ENCODE results near the gene CROCC2.

CROCC2 gene

GRCh38 chr2:240926516-240927389 is 20.6 kb downstream of the CROCC2 start:
- 84 to 89% methylated on average over 32 to 34 of the region's 38 CpGs for WGBS, 2 experiments (ENCODE audit: insufficient coverage in 2 of 2)
- Histone ChIP-seq H3K27ac (ENCODE audit: low read depth, low read length, severe bottlenecking) (no peak overlapping the region), H3K4me3 (ENCODE audit: extremely low read depth, insufficient read depth, low read length, poor library complexity, severe bottlenecking) (no peak overlapping the region), H3K9me3 (ENCODE audit: control insufficient read depth, low read length) (no peaks in the 10 kb centered on the region), H3K4me1 (ENCODE audit: control insufficient read depth, insufficient read depth, low read length, poor library complexity, severe bottlenecking) (no peaks in the 10 kb centered on the region), H3K36me3 (ENCODE audit: control insufficient read depth, insufficient read depth, low read length) (no peaks in the 10 kb centered on the region)

GRCh38 chr2:240927390-240927781 is 21.2 kb downstream of the CROCC2 start:
- H3K36me3 ChIP-seq (ENCODE audit: control insufficient read depth, insufficient read depth, low read length) = no peaks in the 10 kb centered on the region
- no peaks in the 10 kb centered on the region for H3K4me1 ChIP-seq (ENCODE audit: control insufficient read depth, insufficient read depth, low read length, poor library complexity, severe bottlenecking)
- no peaks in the 10 kb centered on the region for H3K9me3 ChIP-seq (ENCODE audit: control insufficient read depth, low read length)
- H3K27ac ChIP-seq (ENCODE audit: low read depth, low read length, severe bottlenecking) = no peak overlapping the region
- no peak overlapping the region for H3K4me3 ChIP-seq (ENCODE audit: extremely low read depth, insufficient read depth, low read length, poor library complexity, severe bottlenecking)
- 90 to 95% methylated on average over 5 to 7 of the region's 7 CpGs for WGBS, 2 experiments (ENCODE audit: insufficient coverage in 2 of 2)

- 93 to 95% methylated on average over 19 to 20 of the region's 24 CpGs for WGBS, 2 experiments (ENCODE audit: insufficient coverage in 2 of 2)
Observed at GRCh38 chr2:240928476-240929363, 22.6 kb downstream of the CROCC2 start.

GRCh38 chr2:240929364-240930095 is 23.4 kb downstream of the CROCC2 start:
- H3K4me1 ChIP-seq (ENCODE audit: control insufficient read depth, insufficient read depth, low read length, poor library complexity, severe bottlenecking) = no peaks in the 10 kb centered on the region
- 80 to 88% methylated on average over 3 to 4 of the region's 10 CpGs for WGBS, 2 experiments (ENCODE audit: insufficient coverage in 2 of 2)
- no peak overlapping the region for H3K4me3 ChIP-seq (ENCODE audit: extremely low read depth, insufficient read depth, low read length, poor library complexity, severe bottlenecking)
- no peaks in the 10 kb centered on the region for H3K36me3 ChIP-seq (ENCODE audit: control insufficient read depth, insufficient read depth, low read length)
- no peaks in the 10 kb centered on the region for H3K9me3 ChIP-seq (ENCODE audit: control insufficient read depth, low read length)
- no peak overlapping the region for H3K27ac ChIP-seq (ENCODE audit: low read depth, low read length, severe bottlenecking)

More at GRCh38 chr2:240928476-240929363, 22.6 kb downstream of the CROCC2 start:
- Histone ChIP-seq H3K4me3 (ENCODE audit: extremely low read depth, insufficient read depth, low read length, poor library complexity, severe bottlenecking) (no peak overlapping the region), H3K9me3 (ENCODE audit: control insufficient read depth, low read length) (no peaks in the 10 kb centered on the region), H3K27ac (ENCODE audit: low read depth, low read length, severe bottlenecking) (no peak overlapping the region), H3K36me3 (ENCODE audit: control insufficient read depth, insufficient read depth, low read length) (no peaks in the 10 kb centered on the region), H3K4me1 (ENCODE audit: control insufficient read depth, insufficient read depth, low read length, poor library complexity, severe bottlenecking) (no peaks in the 10 kb centered on the region)

- H3K27ac ChIP-seq (ENCODE audit: low read depth, low read length, severe bottlenecking) = no peak overlapping the region
- H3K36me3 ChIP-seq (ENCODE audit: control insufficient read depth, insufficient read depth, low read length) = no peaks in the 10 kb centered on the region
- H3K4me3 ChIP-seq (ENCODE audit: extremely low read depth, insufficient read depth, low read length, poor library complexity, severe bottlenecking) = no peak overlapping the region
- no peaks in the 10 kb centered on the region for H3K4me1 ChIP-seq (ENCODE audit: control insufficient read depth, insufficient read depth, low read length, poor library complexity, severe bottlenecking)
- H3K9me3 ChIP-seq (ENCODE audit: control insufficient read depth, low read length) = no peaks in the 10 kb centered on the region
- WGBS, 2 experiments (ENCODE audit: insufficient coverage in 2 of 2) = 93 to 94% methylated on average over 7 to 12 of the region's 12 CpGs
Observed at GRCh38 chr2:240930096-240930630, 24.0 kb downstream of the CROCC2 start.

GRCh38 chr2:240930631-240931318 is 24.6 kb downstream of the CROCC2 start:
- H3K4me3 ChIP-seq (ENCODE audit: extremely low read depth, insufficient read depth, low read length, poor library complexity, severe bottlenecking) = no peak overlapping the region
- 92 to 95% methylated on average over 25 to 26 of the region's 26 CpGs for WGBS, 2 experiments (ENCODE audit: insufficient coverage in 2 of 2)
- H3K4me1 ChIP-seq (ENCODE audit: control insufficient read depth, insufficient read depth, low read length, poor library complexity, severe bottlenecking) = no peaks in the 10 kb centered on the region
- no peak overlapping the region for H3K27ac ChIP-seq (ENCODE audit: low read depth, low read length, severe bottlenecking)
- H3K36me3 ChIP-seq (ENCODE audit: control insufficient read depth, insufficient read depth, low read length) = no peaks in the 10 kb centered on the region
- no peaks in the 10 kb centered on the region for H3K9me3 ChIP-seq (ENCODE audit: control insufficient read depth, low read length)

- Histone ChIP-seq H3K9me3 (ENCODE audit: control insufficient read depth, low read length) (no peaks in the 10 kb centered on the region), H3K4me3 (ENCODE audit: extremely low read depth, insufficient read depth, low read length, poor library complexity, severe bottlenecking) (no peak overlapping the region), H3K27ac (ENCODE audit: low read depth, low read length, severe bottlenecking) (no peak overlapping the region), H3K4me1 (ENCODE audit: control insufficient read depth, insufficient read depth, low read length, poor library complexity, severe bottlenecking) (no peaks in the 10 kb centered on the region), H3K36me3 (ENCODE audit: control insufficient read depth, insufficient read depth, low read length) (no peaks in the 10 kb centered on the region)
- 91 to 95% methylated on average over 10 to 11 of the region's 11 CpGs for WGBS, 2 experiments (ENCODE audit: insufficient coverage in 2 of 2)
Observed at GRCh38 chr2:240931319-240931949, 25.3 kb downstream of the CROCC2 start.

GRCh38 chr2:240932001-240932723 is 26.0 kb downstream of the CROCC2 start:
- Histone ChIP-seq H3K36me3 (ENCODE audit: control insufficient read depth, insufficient read depth, low read length) (no peaks in the 10 kb centered on the region), H3K27ac (ENCODE audit: low read depth, low read length, severe bottlenecking) (no peak overlapping the region), H3K4me3 (ENCODE audit: extremely low read depth, insufficient read depth, low read length, poor library complexity, severe bottlenecking) (no peak overlapping the region), H3K9me3 (ENCODE audit: control insufficient read depth, low read length) (no peaks in the 10 kb centered on the region), H3K4me1 (ENCODE audit: control insufficient read depth, insufficient read depth, low read length, poor library complexity, severe bottlenecking) (no peaks in the 10 kb centered on the region)
- 90 to 92% methylated on average over 16 to 20 of the region's 21 CpGs for WGBS, 2 experiments (ENCODE audit: insufficient coverage in 2 of 2)

GRCh38 chr2:240932724-240933047 is 26.6 kb downstream of the CROCC2 start:
- WGBS, 2 experiments (ENCODE audit: insufficient coverage in 2 of 2) = 88 to 93% methylated on average over 6 to 7 of the region's 11 CpGs
- Histone ChIP-seq H3K4me3 (ENCODE audit: extremely low read depth, insufficient read depth, low read length, poor library complexity, severe bottlenecking) (no peak overlapping the region), H3K27ac (ENCODE audit: low read depth, low read length, severe bottlenecking) (no peak overlapping the region), H3K9me3 (ENCODE audit: control insufficient read depth, low read length) (no peaks in the 10 kb centered on the region), H3K4me1 (ENCODE audit: control insufficient read depth, insufficient read depth, low read length, poor library complexity, severe bottlenecking) (no peaks in the 10 kb centered on the region), H3K36me3 (ENCODE audit: control insufficient read depth, insufficient read depth, low read length) (no peaks in the 10 kb centered on the region)

Measured in mesodermal cell (in vitro differentiated cells).